ENCODE results near the gene STPG3.

STPG3 gene

GRCh38 chr9:137266585-137267453 is 15.7 kb downstream of the STPG3 start:
- no peak for DNase-seq

DNA sequence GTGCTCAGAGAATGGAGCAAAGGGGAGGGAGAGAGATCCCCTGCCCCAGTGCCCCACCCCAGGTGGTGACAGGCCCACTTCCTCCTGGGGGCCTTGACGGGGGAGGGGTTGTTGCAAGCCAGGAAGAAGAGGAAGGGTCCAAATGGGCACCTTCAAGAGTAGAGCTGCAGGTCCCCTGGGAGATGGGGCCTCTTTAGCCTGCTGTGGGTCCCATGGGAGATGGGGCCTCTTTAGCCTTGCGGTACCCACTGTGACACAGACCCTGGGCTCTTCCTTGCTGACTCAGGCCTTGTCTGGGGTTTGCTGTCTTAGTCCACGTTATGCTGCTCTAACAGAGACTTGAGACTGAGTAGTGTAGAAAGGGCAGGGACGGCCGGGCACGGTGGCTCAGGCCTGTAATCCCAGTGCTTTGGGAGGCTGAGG is 16.9 kb downstream of the STPG3 start:
- no peak for DNase-seq

- DNase-seq: no peak
Observed at GRCh38 chr9:137268538-137269201, 17.6 kb downstream of the STPG3 start.

DNA sequence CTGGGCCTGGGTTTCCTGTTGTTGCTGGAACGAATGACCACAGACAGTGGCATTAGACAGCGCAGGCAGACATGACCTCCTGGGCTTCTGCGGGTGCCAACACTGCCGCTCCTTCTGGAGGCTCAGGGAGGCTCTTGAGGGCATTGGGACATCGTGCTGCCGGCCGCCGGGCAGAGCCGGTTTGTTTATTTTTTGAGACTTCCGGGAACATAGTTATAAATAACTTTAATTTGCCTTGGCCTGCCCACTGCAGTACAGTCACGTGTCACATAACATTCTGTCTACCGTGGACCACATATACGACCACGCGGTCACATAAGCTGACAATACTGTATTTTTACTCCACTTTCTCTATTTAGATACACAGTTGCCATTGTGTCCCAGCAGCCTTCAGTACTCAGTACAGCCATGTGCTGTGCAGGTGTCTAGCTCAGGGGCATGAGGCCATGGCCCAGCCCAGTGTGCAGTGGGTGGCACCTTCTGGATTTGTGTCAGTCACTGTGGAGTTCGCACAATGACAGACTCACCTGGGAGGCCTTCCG is 18.2 kb downstream of the STPG3 start:
- DNase-seq: no peak

- no peak for DNase-seq
Observed at GRCh38 chr9:137270929-137271695, 20.0 kb downstream of the STPG3 start.

- no peak for DNase-seq
Observed at GRCh38 chr9:137271696-137272076, 20.6 kb downstream of the STPG3 start.

- DNase-seq: no peak
Observed at GRCh38 chr9:137272241-137273094, 21.4 kb downstream of the STPG3 start.

- DNase-seq: peak; percentile 4 to 67 (median 51)
Observed at GRCh38 chr9:137273095-137273490, 22.0 kb downstream of the STPG3 start.

DNA sequence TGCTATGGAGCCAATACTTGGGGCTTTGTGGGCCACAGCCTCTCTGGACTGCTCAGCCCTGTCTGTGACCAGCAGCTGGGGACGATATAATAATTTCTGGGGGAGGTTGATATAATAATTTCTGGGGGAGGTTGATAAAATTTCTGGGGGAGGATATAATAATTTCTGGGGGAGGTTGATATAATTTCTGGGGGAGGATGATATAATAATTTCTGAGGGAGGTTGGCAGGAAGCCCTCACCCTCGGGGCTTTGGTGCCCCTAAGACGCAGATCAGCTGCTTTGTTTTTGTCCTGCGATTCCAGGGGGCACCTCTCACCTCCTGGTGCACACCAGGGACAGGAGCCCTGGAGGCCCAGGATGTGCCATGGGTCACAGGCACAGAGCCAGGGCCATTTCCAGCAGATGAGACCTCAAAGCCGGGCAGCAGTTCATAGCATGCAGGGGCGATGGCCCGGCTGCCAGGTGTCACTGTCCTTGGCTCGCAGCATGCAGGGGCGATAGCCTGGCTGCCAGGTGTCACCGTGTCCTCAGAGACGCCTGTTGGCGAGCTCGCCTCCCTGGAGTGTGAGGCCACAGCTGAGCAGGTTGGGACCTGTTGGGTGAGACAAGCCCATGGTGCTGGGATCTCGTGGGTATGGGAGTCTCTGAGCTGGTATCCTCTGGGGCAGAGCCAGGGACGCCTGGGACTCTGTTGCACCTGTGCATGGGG is 22.7 kb downstream of the STPG3 start:
- peak; percentile 8 to 85 (median 74) for DNase-seq

DNA sequence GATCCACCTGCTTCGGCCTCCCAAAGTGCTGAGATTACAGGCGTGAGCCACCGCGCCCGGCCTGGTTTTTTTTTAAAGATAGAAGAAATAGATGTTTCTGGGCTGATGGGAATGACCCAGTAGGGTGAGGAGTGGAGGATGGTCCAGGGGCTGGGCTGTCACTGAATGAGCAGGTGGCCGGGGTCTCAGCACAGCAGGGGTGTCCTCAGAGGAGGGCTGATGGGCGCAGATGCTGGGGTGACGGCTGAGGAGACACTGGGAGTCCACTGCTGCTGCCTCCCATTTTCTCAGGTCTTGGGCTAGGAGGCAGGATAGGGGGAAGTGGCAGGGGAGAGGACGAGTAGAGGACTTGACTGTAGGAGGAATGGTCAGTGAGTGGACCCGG is 24.1 kb downstream of the STPG3 start:
- DNase-seq: no peak

DNA sequence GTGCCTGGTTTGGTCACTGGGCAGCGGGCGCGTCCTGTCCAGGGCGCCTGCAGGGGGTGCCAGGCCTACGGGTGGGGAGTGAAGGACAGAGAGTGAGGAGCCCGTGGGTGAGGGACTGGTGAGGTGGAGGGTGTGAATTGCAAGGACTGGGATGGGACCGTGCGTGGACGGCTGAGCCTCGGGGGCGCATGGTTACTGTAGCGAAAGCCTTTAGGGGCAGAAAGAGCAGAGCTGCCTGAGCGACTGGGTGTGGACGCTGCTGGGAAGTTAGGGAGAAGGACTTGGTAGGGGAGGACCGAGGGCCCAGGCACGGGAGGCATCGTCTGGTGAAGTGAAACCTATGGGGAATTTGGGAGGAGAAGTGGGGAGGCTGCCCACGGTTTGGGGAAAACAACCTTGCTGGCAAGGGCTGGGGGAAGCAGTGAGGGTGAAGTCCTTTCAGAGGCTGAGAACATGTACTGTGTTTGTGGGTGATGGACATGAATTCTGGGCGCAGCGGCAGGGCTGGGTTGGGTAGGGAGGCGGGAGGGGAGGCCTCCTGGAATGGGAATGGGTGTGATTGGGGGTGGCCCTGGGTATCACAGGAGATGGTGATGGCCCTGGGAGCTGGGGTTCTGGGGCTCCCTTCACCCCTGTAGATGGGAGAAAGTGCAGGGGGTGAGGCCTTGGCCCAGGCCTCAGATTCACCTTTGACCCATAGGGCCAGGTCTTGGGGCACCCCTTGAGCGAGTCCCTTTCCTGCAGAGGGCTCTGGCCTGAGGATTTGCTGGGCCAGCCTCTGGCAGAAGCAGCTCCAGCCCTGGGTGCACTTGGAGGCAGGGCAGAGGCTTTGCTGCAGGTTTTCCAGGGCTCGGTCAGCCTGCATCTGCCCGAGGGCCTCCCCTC is 24.7 kb downstream of the STPG3 start:
- DNase-seq: no peak

- DNase-seq: no peak
Observed at GRCh38 chr9:137276473-137277328, 25.6 kb downstream of the STPG3 start.

GRCh38 chr9:137277329-137278041 is 26.4 kb downstream of the STPG3 start, which contains the start of gene TOR4A:
Gene TOR4A, plus strand, starts transcription at chr9:137277726. Its CDS starts 964 bp downstream, at chr9:137278690.
- DNase-seq: no peak

DNA sequence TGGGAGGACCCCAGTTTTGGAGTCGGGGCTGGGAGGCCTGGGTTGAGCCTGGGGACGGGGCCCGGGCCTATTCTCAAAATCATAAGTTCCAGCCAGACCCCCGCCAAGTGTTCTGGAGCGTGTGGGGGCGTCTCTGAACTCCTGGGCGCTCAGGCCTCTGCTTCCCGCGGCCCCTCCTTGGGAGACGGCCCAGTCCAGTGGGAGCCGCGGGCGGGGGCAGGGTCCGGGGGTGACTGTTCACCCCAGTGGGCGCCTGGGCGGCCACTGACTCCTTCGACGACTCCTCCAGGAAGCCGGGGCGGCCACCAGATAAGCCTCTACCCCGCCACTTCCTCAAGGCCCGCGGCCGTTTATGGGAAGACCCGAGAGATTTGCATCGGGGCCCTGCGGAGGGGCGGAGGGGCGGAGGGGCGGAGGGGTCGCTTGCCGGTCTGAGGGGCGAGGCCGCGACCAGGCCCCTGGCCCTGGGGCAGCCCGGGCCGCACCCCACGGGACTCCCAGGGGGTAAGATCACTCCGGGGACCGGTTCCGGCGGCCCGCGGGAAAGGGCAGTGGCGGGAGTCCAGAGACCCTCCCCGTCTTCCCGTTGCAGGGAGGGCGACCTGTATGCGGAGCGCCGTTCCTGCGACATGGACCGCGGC is 27.1 kb downstream of the STPG3 start:
- DNase-seq: no peak

- no peak for DNase-seq
Observed at GRCh38 chr9:137278721-137279711, 27.9 kb downstream of the STPG3 start.

- no peak for DNase-seq
Observed at GRCh38 chr9:137279741-137280473, 28.8 kb downstream of the STPG3 start.

Measured in NCI-H1417 (cell line).